Neural crest cell (in vitro differentiated cells): ENCODE measurements around the gene AMOTL1. TPM values are rescaled to one million over a fixed set of nuclear protein-coding genes. Genes with fewer than 3 reads are reported as not detected.

Experiments used
- DNase-seq: peaks from one replicate; pipeline ENCODE4 v3.0.0; 2021; ENCODE audit warnings: low read depth, mixed read lengths, low spot score
- H3K27ac Mint-ChIP-seq: one replicate; pipeline ENCODE4 v1.8.0; 2021; ENCODE audit warnings: mild to moderate bottlenecking, mixed read lengths; ENCODE audit not compliant: unreplicated experiment
- H3K27me3 Mint-ChIP-seq: 2 replicates; pipeline ENCODE4 v1.8.0; 2021; ENCODE audit warnings: low read depth, mild to moderate bottlenecking, mixed read lengths
- H3K36me3 Mint-ChIP-seq: 2 replicates; pipeline ENCODE4 v1.8.0; 2021; ENCODE audit warnings: low read depth, mild to moderate bottlenecking, mixed read lengths
- H3K4me1 Mint-ChIP-seq: 2 replicates; pipeline ENCODE4 v1.8.0; 2021; ENCODE audit warnings: mixed read lengths
- H3K4me3 Mint-ChIP-seq: one replicate; pipeline ENCODE4 v1.8.0; 2021; ENCODE audit warnings: mild to moderate bottlenecking, mixed read lengths
- H3K9me3 Mint-ChIP-seq: 2 replicates; pipeline ENCODE4 v1.8.0; 2021; ENCODE audit warnings: mixed read lengths
- CTCF ChIP-seq: fragments of 200-600 bp; sonication (generic); conservative IDR thresholded peaks from 2 replicates; pipeline ENCODE4 v1.5.0; 2021; ENCODE audit warnings: antibody characterized with exemption, mild to moderate bottlenecking
- total RNA-seq: library from RNA; stranded (reverse); gene quantifications from 2 replicates; pipeline ENCODE4 v1.2.1, GENCODE V29; 2021

AMOTL1 gene
- total RNA-seq, 1 donor from 2014 or later, result 67.5 TPM

GRCh38 chr11:94793822-94794221 lies 25.7 kb downstream of the AMOTL1 start:
- peak overlapping the region; percentile 81 for H3K27ac Mint-ChIP-seq
- DNase-seq, result no peak
- H3K9me3 Mint-ChIP-seq, result peaks cover 3% of the 10 kb centered on the region
- H3K4me3 Mint-ChIP-seq, result no peak overlapping the region
- TF ChIP-seq CTCF, result no peak
- H3K4me1 Mint-ChIP-seq, result peaks cover 55% of the 10 kb centered on the region
- H3K36me3 Mint-ChIP-seq, result peaks cover 3% of the 10 kb centered on the region
- no peaks in the 10 kb centered on the region for H3K27me3 Mint-ChIP-seq

GRCh38 chr11:94794287-94795168 lies 26.4 kb downstream of the AMOTL1 start:
- no peak for DNase-seq
- H3K9me3 Mint-ChIP-seq, result peaks cover 3% of the 10 kb centered on the region
- TF ChIP-seq CTCF, result no peak
- H3K27me3 Mint-ChIP-seq, result no peaks in the 10 kb centered on the region
- peaks cover 5% of the 10 kb centered on the region for H3K36me3 Mint-ChIP-seq
- no peak overlapping the region for H3K4me3 Mint-ChIP-seq
- peak overlapping the region; percentile 81 for H3K27ac Mint-ChIP-seq
- H3K4me1 Mint-ChIP-seq, result peaks cover 53% of the 10 kb centered on the region

- peaks cover 42% of the 10 kb centered on the region for H3K4me1 Mint-ChIP-seq
- no peaks in the 10 kb centered on the region for H3K27me3 Mint-ChIP-seq
- H3K36me3 Mint-ChIP-seq, result peaks cover 6% of the 10 kb centered on the region
- DNase-seq, result no peak
- peaks cover 3% of the 10 kb centered on the region for H3K9me3 Mint-ChIP-seq
- no peak overlapping the region for H3K4me3 Mint-ChIP-seq
- TF ChIP-seq CTCF, result no peak
- no peak overlapping the region for H3K27ac Mint-ChIP-seq
Measured at GRCh38 chr11:94795476-94796189, 27.5 kb downstream of the AMOTL1 start.

- H3K36me3 Mint-ChIP-seq, result peaks cover 9% of the 10 kb centered on the region
- no peak for TF ChIP-seq CTCF
- peaks cover 37% of the 10 kb centered on the region for H3K4me1 Mint-ChIP-seq
- no peak for DNase-seq
- H3K9me3 Mint-ChIP-seq, result peaks cover 3% of the 10 kb centered on the region
- H3K4me3 Mint-ChIP-seq, result no peak overlapping the region
- no peak overlapping the region for H3K27ac Mint-ChIP-seq
- no peaks in the 10 kb centered on the region for H3K27me3 Mint-ChIP-seq
Measured at GRCh38 chr11:94796190-94796580, 28.0 kb downstream of the AMOTL1 start.

- DNase-seq, result no peak
- H3K4me3 Mint-ChIP-seq, result no peak overlapping the region
- peaks cover 33% of the 10 kb centered on the region for H3K4me1 Mint-ChIP-seq
- no peak overlapping the region for H3K27ac Mint-ChIP-seq
- H3K9me3 Mint-ChIP-seq, result peaks cover 3% of the 10 kb centered on the region
- H3K36me3 Mint-ChIP-seq, result peaks cover 14% of the 10 kb centered on the region
- no peak for TF ChIP-seq CTCF
- no peaks in the 10 kb centered on the region for H3K27me3 Mint-ChIP-seq
Measured at GRCh38 chr11:94796863-94797262, 28.7 kb downstream of the AMOTL1 start.
